ENCODE data around the gene FARP1.

The FARP1 gene

GRCh38 chr13:98199480-98199879 is 56.6 kb downstream of the FARP1 start:
- Mint-ChIP-seq H3K9me3 (no peaks in the 10 kb centered on the region), H3K4me3 (no peak overlapping the region), H3K27ac (no peak overlapping the region), H3K4me1 (no peaks in the 10 kb centered on the region), H3K36me3 (no peaks in the 10 kb centered on the region)
- ATAC-seq (no peak), DNase-seq (ENCODE audit: low spot score in 2 of 2) (no peak)

GRCh38 chr13:98200211-98200878 is 57.5 kb downstream of the FARP1 start:
- Mint-ChIP-seq H3K27ac (no peak overlapping the region), H3K36me3 (no peaks in the 10 kb centered on the region), H3K4me1 (no peaks in the 10 kb centered on the region), H3K4me3 (no peak overlapping the region), H3K9me3 (no peaks in the 10 kb centered on the region)
- ATAC-seq (no peak), DNase-seq (ENCODE audit: low spot score in 2 of 2) (no peak)

GRCh38 chr13:98201189-98201588 is 58.3 kb downstream of the FARP1 start:
- Mint-ChIP-seq H3K4me1 (no peaks in the 10 kb centered on the region), H3K36me3 (no peaks in the 10 kb centered on the region), H3K9me3 (peaks cover 5% of the 10 kb centered on the region), H3K4me3 (no peak overlapping the region), H3K27ac (no peak overlapping the region)
- ATAC-seq (no peak), DNase-seq (ENCODE audit: low spot score in 2 of 2) (no peak)

- Mint-ChIP-seq H3K27ac (no peak overlapping the region), H3K36me3 (no peaks in the 10 kb centered on the region), H3K9me3 (peaks cover 6% of the 10 kb centered on the region), H3K4me3 (no peak overlapping the region), H3K4me1 (no peaks in the 10 kb centered on the region)
- DNase-seq (ENCODE audit: low spot score in 2 of 2) (no peak), ATAC-seq (no peak)
These were observed 59.1 kb downstream of the FARP1 start for GRCh38 chr13:98201984-98202383.

GRCh38 chr13:98203646-98204326 is 60.9 kb downstream of the FARP1 start:
- Mint-ChIP-seq H3K27ac (no peak overlapping the region), H3K4me1 (no peaks in the 10 kb centered on the region), H3K9me3 (peaks cover 9% of the 10 kb centered on the region), H3K36me3 (no peaks in the 10 kb centered on the region), H3K4me3 (no peak overlapping the region)
- no peak for DNase-seq (ENCODE audit: low spot score in 2 of 2)
- ATAC-seq, result no peak

GRCh38 chr13:98204546-98204945 is 61.7 kb downstream of the FARP1 start:
- Mint-ChIP-seq H3K9me3 (peaks cover 9% of the 10 kb centered on the region), H3K27ac (no peak overlapping the region), H3K4me3 (no peak overlapping the region), H3K36me3 (no peaks in the 10 kb centered on the region), H3K4me1 (no peaks in the 10 kb centered on the region)
- DNase-seq (ENCODE audit: low spot score in 2 of 2), result no peak
- no peak for ATAC-seq

GRCh38 chr13:98206946-98207345 is 64.1 kb downstream of the FARP1 start:
- no peak for ATAC-seq
- Mint-ChIP-seq H3K9me3 (peaks cover 9% of the 10 kb centered on the region), H3K36me3 (no peaks in the 10 kb centered on the region), H3K4me1 (no peaks in the 10 kb centered on the region), H3K27ac (no peak overlapping the region), H3K4me3 (no peak overlapping the region)
- DNase-seq (ENCODE audit: low spot score in 2 of 2), result no peak

- H3K4me3 Mint-ChIP-seq, result no peak overlapping the region
- H3K27ac Mint-ChIP-seq, result no peak overlapping the region
- peaks cover 9% of the 10 kb centered on the region for H3K9me3 Mint-ChIP-seq
- no peaks in the 10 kb centered on the region for H3K4me1 Mint-ChIP-seq
- ATAC-seq (no peak), DNase-seq (ENCODE audit: low spot score in 2 of 2) (no peak)
- no peaks in the 10 kb centered on the region for H3K36me3 Mint-ChIP-seq
These were observed 64.5 kb downstream of the FARP1 start for GRCh38 chr13:98207416-98207815.

GRCh38 chr13:98208606-98209005 is 65.7 kb downstream of the FARP1 start:
- Mint-ChIP-seq H3K4me1 (no peaks in the 10 kb centered on the region), H3K4me3 (no peak overlapping the region), H3K9me3 (peaks cover 9% of the 10 kb centered on the region), H3K27ac (no peak overlapping the region), H3K36me3 (no peaks in the 10 kb centered on the region)
- DNase-seq (ENCODE audit: low spot score in 2 of 2), result no peak
- no peak for ATAC-seq

GRCh38 chr13:98212763-98213162 is 69.9 kb downstream of the FARP1 start:
- no peak for DNase-seq (ENCODE audit: low spot score in 2 of 2)
- no peak for ATAC-seq
- Mint-ChIP-seq H3K4me1 (no peaks in the 10 kb centered on the region), H3K9me3 (no peaks in the 10 kb centered on the region), H3K4me3 (no peak overlapping the region), H3K27ac (no peak overlapping the region), H3K36me3 (no peaks in the 10 kb centered on the region)

GRCh38 chr13:98213354-98213753 is 70.5 kb downstream of the FARP1 start:
- H3K36me3 Mint-ChIP-seq, result no peaks in the 10 kb centered on the region
- DNase-seq (ENCODE audit: low spot score in 2 of 2) (no peak), ATAC-seq (no peak)
- no peak overlapping the region for H3K27ac Mint-ChIP-seq
- no peaks in the 10 kb centered on the region for H3K4me1 Mint-ChIP-seq
- no peak overlapping the region for H3K4me3 Mint-ChIP-seq
- H3K9me3 Mint-ChIP-seq, result no peaks in the 10 kb centered on the region

- Mint-ChIP-seq H3K9me3 (no peaks in the 10 kb centered on the region), H3K4me3 (no peak overlapping the region), H3K4me1 (no peaks in the 10 kb centered on the region), H3K36me3 (no peaks in the 10 kb centered on the region), H3K27ac (no peak overlapping the region)
- no peak for ATAC-seq
- no peak for DNase-seq (ENCODE audit: low spot score in 2 of 2)
These were observed 71.2 kb downstream of the FARP1 start for GRCh38 chr13:98214008-98214643.

GRCh38 chr13:98214707-98215106 is 71.8 kb downstream of the FARP1 start:
- Mint-ChIP-seq H3K4me3 (no peak overlapping the region), H3K9me3 (no peaks in the 10 kb centered on the region), H3K4me1 (no peaks in the 10 kb centered on the region), H3K36me3 (no peaks in the 10 kb centered on the region), H3K27ac (no peak overlapping the region)
- no peak for ATAC-seq
- no peak for DNase-seq (ENCODE audit: low spot score in 2 of 2)

GRCh38 chr13:98215508-98215907 is 72.6 kb downstream of the FARP1 start:
- no peak for DNase-seq (ENCODE audit: low spot score in 2 of 2)
- H3K27ac Mint-ChIP-seq, result no peak overlapping the region
- H3K36me3 Mint-ChIP-seq, result no peaks in the 10 kb centered on the region
- no peaks in the 10 kb centered on the region for H3K9me3 Mint-ChIP-seq
- no peak for ATAC-seq
- H3K4me1 Mint-ChIP-seq, result no peaks in the 10 kb centered on the region
- no peak overlapping the region for H3K4me3 Mint-ChIP-seq

GRCh38 chr13:98216135-98216565 is 73.3 kb downstream of the FARP1 start:
- Mint-ChIP-seq H3K36me3 (no peaks in the 10 kb centered on the region), H3K4me3 (no peak overlapping the region), H3K9me3 (no peaks in the 10 kb centered on the region), H3K27ac (no peak overlapping the region), H3K4me1 (no peaks in the 10 kb centered on the region)
- ATAC-seq, result no peak
- DNase-seq (ENCODE audit: low spot score in 2 of 2), result no peak

- Mint-ChIP-seq H3K9me3 (no peaks in the 10 kb centered on the region), H3K4me3 (no peak overlapping the region), H3K36me3 (no peaks in the 10 kb centered on the region), H3K27ac (no peak overlapping the region), H3K4me1 (no peaks in the 10 kb centered on the region)
- DNase-seq (ENCODE audit: low spot score in 2 of 2), result no peak
- ATAC-seq, result no peak
These were observed 73.9 kb downstream of the FARP1 start for GRCh38 chr13:98216711-98217285.

All from stimulated activated effector memory CD8-positive, alpha-beta T cell treated with anti-CD3 and anti-CD28 coated beads, Interleukin-12 subunit alpha, Interleukin-12 subunit beta, amount 100 ng/mL, for 72 hours (primary cell).